Limb (tissue), 2 donors: ENCODE results near the gene ICA1L.

Experiments
- DNase-seq, 2 donors: peaks; one replicate each; pipeline ENCODE4 v3.0.0-alpha.2; 2016; ENCODE audit errors: extremely low spot score in 2 of 2

Gene ICA1L

DNA sequence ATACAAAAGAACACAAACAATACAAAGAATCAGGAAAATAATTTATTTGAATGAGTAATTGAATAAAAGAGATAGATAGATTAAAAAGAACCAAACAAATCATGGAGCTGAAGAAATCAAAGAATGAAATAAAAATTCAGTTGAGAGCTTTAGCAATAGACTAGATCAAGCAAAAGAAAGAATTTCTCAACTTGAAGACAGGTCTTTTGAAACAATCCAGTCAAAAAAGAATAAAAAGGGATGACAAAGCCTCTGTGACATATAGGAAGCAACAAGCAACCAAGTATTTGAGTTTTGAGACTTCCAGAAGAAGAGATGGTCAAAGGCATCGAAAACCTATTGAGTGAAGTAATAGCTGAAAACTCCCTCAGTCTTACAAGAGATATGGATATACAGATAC lies 128.0 kb downstream of the ICA1L start:
- DNase-seq, result no peak

DNA sequence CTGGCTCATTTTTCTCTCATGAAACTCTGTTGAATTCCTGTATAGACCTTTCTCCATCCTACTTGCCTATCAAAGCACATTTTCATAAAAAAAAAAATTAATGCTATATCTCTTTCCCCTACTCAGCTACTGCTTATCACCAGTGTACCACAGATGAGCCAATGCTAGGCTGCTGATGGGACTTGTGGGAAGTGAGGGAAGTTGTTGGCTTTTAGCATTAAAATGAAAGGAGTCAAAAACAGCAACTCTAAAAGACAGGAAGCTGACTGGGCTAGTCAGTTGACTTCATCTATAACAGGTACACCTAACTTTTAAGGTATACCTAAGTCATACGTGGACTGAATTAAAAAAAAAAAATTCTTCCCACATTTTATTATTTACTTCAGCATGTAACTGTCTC lies 134.7 kb downstream of the ICA1L start:
- no peak for DNase-seq

DNA sequence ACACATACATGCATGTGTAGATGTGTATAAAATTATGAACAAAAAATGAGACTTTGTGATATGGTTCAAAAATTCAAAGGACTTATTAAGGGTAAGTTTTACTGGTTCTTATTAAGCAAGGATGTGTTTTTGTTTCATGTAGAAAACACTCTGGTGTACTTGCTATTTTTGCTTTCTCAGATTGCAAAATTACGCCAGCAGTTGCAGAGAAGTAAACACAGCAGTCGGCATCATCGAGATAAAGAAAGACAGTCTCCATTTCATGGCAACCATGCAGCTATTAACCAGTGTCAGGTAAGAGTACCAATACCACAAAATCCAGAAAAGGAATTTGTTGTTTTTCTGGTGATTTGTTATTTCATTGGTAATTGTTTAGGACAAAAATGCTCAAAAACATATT lies 145.5 kb downstream of the ICA1L start:
- DNase-seq, result no peak

DNA sequence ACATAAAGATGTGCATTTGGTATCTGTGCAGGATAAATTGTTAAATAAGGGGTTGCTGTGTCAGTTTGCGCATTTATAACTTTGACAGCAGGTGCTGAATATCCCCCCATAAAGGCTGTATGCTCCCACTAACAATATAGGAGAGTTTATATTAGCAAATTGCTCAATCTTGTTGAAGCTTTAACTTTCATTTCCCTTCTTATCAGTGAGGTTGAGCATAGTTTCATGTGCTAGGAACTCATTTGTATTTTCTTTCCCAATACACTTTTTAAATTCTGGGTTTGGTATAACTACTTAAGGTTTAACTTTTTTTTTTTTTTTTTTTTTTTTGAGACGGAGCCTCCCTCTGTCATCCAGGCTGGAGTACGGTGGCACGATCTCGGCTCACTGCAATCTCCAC lies 147.8 kb downstream of the ICA1L start:
- no peak for DNase-seq
